H1 (cell line): ENCODE measurements around the gene FGFR2. TPM values are rescaled to one million over a fixed set of nuclear protein-coding genes. Genes with fewer than 3 reads are reported as not detected.

Experiments used
- CEBPB ChIP-seq: IDR thresholded peaks from 2 replicates; pipeline ENCODE4 v1.6.1; 2012; ENCODE audit warnings: low read depth, low read length
- CHD1 ChIP-seq: IDR thresholded peaks from 2 replicates; pipeline ENCODE4 v1.6.1; 2012; ENCODE audit warnings: low read depth, low read length, improper control_type of control experiment
- CHD7 ChIP-seq: fragments of 300-600 bp; sonication (generic); IDR thresholded peaks from 2 replicates; pipeline ENCODE4 v1.7.1; 2012; ENCODE audit warnings: low read length, moderate library complexity, mild to moderate bottlenecking, inconsistent platforms; ENCODE audit not compliant: insufficient replicate concordance
- CREB1 ChIP-seq: IDR thresholded peaks from 2 replicates; pipeline ENCODE4 v1.6.1; 2012; ENCODE audit warnings: inconsistent platforms
- CTBP2 ChIP-seq: IDR thresholded peaks from 2 replicates; pipeline ENCODE4 v1.7.0; 2011; ENCODE audit warnings: borderline replicate concordance, mild to moderate bottlenecking, moderate library complexity, mixed read lengths, low read length; ENCODE audit not compliant: insufficient read depth, insufficient read length
- MAFK ChIP-seq: IDR thresholded peaks from 2 replicates; pipeline ENCODE4 v1.6.1; 2012; ENCODE audit warnings: low read depth, mild to moderate bottlenecking, improper control_type of control experiment, low read length
- NRF1 ChIP-seq: IDR thresholded peaks from 2 replicates; pipeline ENCODE4 v1.6.1; 2011; ENCODE audit warnings: mild to moderate bottlenecking, low read depth, low read length, improper control_type of control experiment
- POLR2A ChIP-seq, 2 experiments: IDR thresholded peaks; 1 replicate in 1 of 2; 2 replicates in 1 of 2; pipeline ENCODE4 v1.6.1; 2011; ENCODE audit warnings: low read depth in 2 of 2, low read length in 2 of 2, mild to moderate bottlenecking in 2 of 2; ENCODE audit errors: control extremely low read depth in 1 of 2
- SP4 ChIP-seq: IDR thresholded peaks from 2 replicates; pipeline ENCODE4 v1.6.1; 2012; ENCODE audit warnings: low read length, inconsistent platforms
- TAF7 ChIP-seq: optimal IDR thresholded peaks from 2 replicates; pipeline ENCODE3; 2011; ENCODE audit warnings: low read depth, mild to moderate bottlenecking, inconsistent platforms, low read length, moderate library complexity, borderline replicate concordance
- TBP ChIP-seq: IDR thresholded peaks from 2 replicates; pipeline ENCODE4 v1.6.1; 2011; ENCODE audit warnings: low read depth, low read length, improper control_type of control experiment
- TEAD4 ChIP-seq: IDR thresholded peaks from 2 replicates; pipeline ENCODE4 v1.6.1; 2012; ENCODE audit warnings: low read depth, low read length, inconsistent platforms, mixed read lengths
- polyA plus RNA-seq, 7 experiments: library from polyadenylated mRNA; depleted of rRNA in 3 of 7; stranded (reverse) in 5 of 7; unstranded in 2 of 7; fragments of >200 nt in 5 of 7; fragments of 200-250 nt in 2 of 7; gene quantifications; 1 replicate in 5 of 7; 2 replicates in 1 of 7; 4 replicates in 1 of 7; pipeline versions ENCODE4 v1.2.1 to v1.2.3, GENCODE V29; 2011 to 2013; ENCODE audit warnings: missing spikeins in 2 of 7, mixed read lengths in 2 of 7
- total RNA-seq: library from RNA; stranded (reverse); fragmentation: NEBNext Ultra II Directional; extraction: Animal tissue kit (Norgen Biotek cat#: 25700); gene quantifications from 2 replicates; pipeline ENCODE4 v1.2.1, GENCODE V29; 2021

The FGFR2 gene
- total and polyA plus RNA-seq, 2 of the 8 experiments (the other 6 are each of a cell fraction or from before 2014, with no cell fraction given), result 50.2 to 81.2 TPM

GRCh38 chr10:121567569-121567968 is 30.7 kb downstream of the FGFR2 start (continued):
- no peak for TF ChIP-seq CHD7
- TF ChIP-seq MAFK, result no peak
- TF ChIP-seq TEAD4, result no peak
- no peak for TF ChIP-seq TAF7
- no peak for TF ChIP-seq TBP
- no peak for TF ChIP-seq CEBPB
- TF ChIP-seq CREB1, result no peak
- no peak for TF ChIP-seq SP4
- no peak for TF ChIP-seq CHD1
- no peak for TF ChIP-seq NRF1
- no peak for TF ChIP-seq POLR2A (IDR thresholded peaks at IDR 0.05; ENCODE audit: control extremely low read depth in 1 of 2, low read depth in 2 of 2, low read length in 2 of 2)
- no peak for TF ChIP-seq CTBP2
